GM19240 (cell line): ENCODE results near the gene UBASH3A.
"Not testable (repeated sequence)": the region's sequence is repeated elsewhere in the genome, so short reads cannot be mapped to it uniquely, and the experiment has no call there.

Source experiments
- DNase-seq: peaks from one replicate; pipeline ENCODE4 v3.0.0; 2011; ENCODE audit warnings: low spot score; ENCODE audit not compliant: insufficient read length

UBASH3A gene

DNA sequence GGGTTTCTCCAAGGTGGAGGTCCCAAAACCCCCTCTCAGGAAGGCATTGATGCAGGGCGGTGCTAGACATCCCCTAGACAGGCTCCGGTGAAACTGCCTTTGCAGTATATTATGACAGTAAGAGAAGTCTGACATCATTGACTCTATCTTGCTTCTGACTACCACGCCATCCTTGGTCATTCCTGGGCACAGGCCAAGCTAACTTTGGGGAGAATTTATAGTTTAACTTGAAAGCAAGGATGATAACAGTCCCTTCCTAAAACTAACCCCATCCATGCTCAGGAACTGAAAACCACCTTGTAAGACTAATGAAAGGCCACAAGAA lies 62.1 kb downstream of the UBASH3A start:
- DNase-seq, result no peak

DNA sequence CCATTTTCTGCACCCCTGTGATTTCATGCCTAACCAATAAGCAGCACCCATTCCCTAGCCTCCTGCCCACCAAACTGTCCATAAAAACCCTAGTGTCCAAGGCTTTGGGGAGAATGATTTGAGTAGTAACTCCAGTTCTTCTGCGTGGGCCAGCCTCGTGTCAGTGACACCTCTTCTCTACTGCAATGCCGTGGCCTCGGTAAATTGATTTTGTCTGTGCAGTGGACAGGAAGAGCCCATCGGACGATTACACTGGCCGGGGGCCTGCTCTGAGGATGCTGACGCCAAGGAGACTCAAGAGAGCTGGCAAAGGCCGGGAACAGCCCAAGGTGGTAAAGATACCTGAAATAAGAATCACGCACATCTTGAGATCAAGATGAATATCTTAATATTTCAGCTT lies 63.0 kb downstream of the UBASH3A start:
- no peak for DNase-seq

DNA sequence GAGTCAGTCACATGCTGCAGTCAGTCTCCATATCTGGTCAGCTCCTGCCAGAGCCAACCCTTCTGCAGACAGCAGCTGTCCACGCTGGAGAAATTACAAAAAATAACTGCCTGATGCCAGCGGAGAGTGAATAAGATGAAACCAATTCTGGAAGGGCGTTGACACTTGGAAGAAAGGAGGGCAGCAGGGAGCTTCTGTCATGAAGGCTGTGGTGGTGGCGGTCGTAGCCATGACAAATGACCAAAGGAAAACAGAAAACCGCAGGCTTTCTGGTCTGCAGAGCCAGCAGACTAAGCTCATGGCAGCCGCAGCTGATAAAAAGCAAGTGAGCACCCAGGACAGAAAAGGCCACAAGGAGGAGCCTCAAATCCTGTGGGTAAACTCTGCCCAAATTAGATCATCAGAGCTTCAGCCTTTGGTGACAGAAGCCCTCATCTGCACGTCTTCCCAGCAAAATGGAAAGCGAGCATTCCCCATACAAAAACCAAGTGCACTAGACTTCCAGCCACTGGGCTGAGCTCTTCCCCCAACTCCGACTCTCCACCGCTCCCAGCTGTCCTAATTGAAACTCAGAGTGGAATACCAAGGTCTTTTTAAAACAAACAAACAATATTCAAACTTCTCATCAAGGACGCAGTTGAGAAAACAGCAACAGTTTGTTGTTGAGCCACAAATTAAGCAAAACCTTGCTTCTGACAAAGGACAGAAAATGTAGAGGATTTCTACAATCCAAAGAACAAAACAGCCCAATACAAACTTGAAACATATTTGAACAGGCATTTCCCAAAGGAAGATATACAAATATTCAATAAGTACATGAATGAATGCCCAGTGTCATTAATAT lies 63.7 kb downstream of the UBASH3A start:
- no peak for DNase-seq

DNA sequence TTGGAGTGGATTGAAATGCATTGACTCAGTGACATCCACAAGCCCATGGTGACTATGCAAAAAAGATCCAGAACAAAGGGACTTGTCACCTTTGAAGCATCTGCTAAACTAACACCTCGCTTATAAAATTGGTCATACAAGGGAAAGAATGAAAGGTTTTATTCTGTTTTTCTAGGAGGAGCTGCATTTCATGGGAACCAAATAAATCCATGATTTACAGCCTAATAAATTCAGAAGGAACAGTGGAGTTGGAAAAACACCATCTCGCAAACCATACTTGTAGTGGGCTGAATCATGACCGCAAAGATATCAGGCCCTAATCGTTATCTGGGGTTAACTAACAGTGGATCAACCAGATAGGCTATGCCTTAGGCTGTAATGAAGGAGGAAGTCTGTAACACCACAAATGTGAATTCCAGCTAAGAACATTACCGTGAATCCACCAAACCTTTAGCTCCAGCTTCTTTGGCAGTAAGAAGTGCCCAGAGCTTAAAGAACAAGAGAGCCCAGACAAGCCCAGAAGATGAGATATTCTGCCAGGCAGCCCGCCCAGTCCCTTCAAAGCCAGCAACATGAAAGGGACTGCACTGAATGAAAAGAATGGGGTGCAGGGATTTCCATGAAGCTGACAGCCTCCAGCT lies 64.9 kb downstream of the UBASH3A start:
- no peak for DNase-seq

DNA sequence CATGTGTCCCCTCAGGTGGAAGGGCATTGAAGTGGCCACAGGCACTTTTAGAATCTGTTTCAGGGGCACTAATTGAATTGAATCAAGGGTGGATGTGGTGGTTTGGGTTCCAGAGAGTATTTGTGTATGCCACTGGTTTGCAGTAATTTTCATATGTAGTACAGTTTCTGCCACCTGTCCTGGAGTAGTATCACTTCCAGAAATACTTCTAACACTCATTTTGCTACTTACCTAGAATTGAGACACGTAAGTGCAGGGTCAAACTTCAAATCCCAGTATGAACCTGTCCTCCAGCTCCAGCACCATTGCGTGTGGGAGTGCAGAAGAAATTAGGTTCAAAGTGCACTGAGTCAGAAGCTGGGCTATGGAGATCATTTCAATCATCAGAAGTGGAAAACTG lies 65.6 kb downstream of the UBASH3A start:
- no peak for DNase-seq

DNA sequence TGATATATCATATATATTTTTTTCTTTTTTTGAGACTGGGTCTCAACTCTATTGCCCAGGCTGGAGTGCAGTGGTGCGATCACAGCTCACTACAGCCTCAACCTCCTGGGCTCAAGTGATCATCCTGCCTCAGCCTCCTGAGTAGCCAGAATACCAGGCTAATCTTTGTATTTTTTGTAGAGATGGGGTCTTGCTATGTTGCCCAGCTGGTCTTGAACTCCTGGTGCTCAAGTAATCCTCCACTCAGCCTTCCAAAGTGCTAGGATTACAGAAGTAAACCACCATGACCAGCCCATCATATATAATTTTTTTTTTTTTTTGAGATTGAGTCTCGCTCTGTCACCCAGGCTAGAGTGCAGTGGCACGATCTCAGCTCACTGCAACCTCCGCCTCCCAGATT lies 66.0 kb downstream of the UBASH3A start:
- not testable (repeated sequence) for DNase-seq

DNA sequence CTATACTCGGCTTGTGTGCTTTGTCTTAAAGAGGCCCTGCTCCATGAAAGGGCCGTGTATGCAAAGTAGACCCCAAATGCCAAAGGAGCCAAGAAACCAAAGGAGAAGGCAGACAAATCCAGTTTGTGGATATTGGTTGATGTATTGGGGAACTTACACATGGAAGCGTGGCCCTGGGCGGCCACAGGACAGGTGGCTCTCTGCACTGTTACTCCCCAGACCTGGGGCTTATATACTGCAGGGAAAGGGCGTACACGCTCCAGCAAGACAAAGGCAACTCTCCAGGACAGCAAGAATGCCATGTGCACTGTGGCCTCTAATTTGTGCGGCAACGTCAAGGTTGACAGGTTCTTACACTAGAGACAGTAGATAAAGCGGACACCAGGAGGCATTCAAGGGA lies 67.5 kb downstream of the UBASH3A start:
- no peak for DNase-seq

DNA sequence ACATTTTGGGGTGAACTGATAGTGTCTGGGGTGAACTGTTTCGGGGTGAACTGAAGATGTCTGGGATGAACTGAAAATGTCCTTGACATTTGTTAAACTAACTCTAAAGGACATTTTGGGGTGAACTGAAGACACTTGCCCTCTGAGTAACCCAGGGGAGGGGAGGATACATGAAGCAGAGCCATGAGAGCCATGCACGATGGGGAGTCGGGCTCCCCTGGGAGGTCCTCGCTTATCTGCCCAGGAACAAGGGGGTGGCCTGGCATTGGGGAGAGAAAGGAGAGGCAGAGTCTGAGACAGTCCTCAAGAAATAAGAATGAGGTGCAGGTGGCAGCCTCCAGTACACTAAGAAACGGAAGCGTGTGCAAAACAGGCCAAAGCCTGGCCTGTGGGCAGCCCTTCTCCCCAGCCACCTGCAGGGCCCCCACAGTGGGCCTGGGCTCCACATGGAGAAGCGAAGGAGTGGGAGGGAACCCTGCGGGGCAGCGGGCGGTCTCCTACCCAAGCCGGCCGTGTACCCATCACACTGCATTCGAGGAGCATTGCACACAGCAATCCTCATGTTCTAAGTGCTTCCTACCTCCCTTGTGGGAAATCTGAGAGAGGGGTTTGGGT lies 68.1 kb downstream of the UBASH3A start:
- no peak for DNase-seq

DNA sequence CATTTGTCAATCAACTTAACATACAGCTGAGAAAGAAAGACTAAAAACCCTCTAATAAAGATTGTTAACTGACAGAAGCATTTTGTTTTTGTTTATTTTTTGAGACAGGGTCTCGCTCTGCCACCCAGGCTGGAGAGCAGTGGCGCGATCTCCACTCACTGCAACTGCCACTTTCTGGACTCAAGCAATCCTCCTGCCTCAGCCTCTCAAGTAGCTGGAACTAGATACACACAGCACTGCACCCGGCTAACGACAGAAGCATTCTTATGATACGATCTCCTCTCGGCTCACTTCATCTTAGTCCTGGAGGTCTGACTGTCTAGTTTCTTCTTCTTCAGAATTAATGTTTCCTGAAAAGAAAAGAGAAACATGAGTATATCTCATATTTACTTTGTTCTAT lies 68.8 kb downstream of the UBASH3A start:
- no peak for DNase-seq

DNA sequence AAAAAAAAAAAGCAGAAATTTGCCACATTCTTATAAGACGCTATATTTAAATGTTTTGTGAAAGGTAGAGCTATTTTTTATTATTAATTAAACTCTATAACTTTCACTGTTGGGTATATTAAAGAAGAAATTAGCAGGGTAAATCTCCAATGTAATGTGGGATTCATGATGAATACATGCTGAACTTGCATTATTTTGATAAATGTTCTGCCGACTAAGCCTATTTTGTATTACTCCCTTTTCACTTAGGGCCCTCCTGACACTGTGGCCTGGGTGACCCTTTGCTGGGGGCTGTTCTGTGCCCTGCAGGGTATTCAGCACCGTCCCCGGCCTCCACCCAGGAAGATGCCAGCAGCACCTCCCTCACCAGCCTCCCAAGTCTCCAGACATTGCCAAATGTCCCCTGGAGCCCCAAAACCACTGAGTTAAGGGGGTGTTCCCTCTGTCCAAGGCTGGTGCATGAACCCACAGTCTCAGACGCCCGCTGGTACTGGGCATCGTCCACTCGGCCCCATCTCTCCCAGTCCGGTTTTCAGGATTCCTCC lies 69.9 kb downstream of the UBASH3A start:
- no peak for DNase-seq

DNA sequence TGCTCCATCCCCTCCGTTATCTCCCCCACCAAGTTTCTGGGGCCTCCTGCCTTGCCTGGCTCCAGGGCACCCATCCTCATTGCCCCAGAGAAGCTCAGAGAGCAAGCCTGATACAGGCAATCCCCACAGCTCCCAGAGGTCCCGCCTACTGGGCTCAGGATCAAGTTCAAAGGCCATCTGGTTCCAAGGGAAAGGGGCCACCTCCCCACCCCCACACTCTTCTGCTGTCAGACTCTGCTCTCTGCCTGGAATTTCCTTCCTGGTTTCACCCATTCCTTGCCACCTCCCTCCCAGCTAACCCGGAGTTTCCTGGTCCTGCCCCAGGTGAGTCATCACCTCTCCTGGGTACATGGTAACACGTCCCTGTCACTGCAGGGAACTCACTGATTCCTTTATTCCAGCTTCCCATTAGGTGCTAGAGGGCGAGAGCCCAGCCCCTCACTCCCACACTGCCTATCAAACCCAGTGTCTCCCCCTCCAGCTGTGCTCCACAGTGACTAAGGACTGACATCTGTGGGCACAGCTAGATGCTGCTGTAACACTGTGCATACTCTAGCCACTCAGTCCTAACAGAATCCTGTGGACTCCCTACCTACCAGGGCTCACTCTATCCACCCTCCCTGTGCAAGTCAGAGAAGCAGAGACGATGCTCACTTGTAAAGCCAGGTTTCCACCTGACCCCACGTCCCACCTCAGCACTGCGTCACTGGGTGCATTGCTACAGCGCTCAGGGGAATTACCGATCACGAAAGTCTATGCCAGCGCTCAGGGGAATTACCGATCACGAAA lies 70.5 kb downstream of the UBASH3A start:
- no peak for DNase-seq

DNA sequence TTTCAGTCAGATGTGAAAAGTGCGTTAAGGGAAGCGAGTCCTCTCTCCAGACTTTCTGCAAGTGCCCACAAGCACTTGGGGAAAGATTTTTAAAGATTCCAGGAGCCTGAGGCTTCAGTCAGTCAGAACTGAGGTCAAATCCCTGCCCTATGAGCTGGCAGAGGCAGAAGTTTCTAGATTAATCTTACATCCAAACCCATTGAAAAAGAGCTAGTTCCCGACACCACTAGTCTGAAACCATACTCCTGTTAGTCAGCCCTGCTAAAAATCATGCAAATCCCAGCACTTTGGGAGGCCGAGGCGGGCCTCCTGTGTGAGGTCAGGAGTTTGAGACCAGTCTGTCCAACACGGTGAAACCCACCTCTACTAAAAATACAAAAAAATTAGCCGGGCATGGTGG lies 71.3 kb downstream of the UBASH3A start:
- DNase-seq, result no peak

DNA sequence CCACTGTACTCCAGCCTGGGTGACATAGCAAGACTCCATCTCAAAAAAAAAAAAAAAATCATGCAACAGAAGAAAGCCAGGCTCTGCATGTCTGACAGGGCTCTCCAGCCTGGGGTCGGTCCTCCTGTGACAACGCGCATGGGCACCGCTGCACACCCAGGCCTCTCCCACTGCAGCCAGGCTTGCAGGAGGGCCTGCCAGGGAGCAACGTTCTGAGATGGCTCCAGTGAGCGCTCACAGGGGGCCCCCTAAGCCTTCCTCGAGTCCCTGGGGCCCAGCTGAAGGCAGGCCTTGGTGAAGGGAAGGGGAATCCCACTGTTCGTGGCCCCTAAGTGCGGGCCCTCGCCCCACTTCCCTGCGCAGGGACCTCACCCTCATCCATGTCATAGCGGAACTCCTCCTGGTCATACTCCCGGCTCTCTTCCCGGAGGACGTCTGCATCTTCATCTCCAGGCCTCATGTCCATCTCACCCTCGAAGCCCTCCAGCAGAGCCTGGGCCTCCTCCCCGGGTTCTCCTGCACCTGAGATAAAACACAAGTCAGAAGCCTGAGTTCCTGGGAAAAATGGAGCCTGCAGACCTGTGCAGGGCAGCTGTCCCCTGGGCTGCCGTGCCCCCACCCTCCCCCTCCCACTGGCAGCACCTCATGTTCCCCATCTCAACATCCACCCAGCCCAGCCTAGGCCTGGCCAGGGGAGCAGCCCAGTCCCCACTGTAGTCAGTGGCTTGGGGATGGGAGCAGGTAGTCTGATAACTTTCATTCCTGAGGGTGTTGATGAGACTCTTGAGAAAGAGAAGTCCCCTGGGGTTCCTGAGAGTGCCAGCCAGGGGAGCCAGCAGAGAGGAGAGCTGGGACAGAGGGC lies 72.1 kb downstream of the UBASH3A start:
- no peak for DNase-seq

DNA sequence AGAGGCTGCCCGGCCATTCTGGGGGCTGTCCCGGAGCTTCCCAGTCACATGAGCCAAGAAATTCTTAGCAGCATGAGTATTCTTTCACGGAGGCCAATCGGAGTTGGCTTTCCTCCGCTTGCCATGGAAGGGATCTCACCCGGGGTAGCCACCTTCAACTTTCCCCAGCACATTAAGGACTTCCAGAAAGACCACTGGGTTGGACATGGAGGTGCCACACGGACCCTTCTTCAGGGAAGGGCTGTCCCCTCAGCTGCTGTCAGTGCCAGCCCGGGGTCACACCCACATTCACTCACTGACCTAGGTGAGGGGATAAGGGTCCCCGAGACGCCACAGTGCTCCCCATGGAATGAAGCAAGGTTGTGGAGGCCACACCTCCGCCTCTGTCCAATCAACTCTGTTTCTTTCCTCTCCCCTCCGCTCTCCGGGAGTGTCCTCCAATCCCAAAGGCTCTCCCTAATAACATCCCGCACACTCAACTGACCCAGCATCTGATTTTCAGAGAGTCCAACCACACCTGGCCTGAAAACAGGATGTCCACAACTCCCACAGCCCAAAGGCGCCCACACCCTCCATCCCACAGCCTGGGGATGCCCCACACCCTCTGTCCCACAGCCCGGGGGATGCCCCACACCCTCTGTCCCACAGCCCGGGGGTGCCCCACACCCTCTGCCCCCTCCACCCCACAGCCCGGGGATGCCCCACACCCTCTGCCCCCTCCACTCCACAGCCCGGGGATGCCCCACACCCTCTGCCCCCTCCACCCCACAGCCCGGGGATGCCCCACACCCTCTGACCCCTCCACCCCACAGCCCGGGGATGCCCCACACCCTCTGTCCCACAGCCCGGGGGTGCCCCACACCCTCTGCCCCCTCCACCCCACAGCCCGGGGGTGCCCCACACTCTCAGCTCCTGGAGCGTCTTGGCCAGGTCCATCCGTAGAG lies 73.0 kb downstream of the UBASH3A start:
- no peak for DNase-seq

DNA sequence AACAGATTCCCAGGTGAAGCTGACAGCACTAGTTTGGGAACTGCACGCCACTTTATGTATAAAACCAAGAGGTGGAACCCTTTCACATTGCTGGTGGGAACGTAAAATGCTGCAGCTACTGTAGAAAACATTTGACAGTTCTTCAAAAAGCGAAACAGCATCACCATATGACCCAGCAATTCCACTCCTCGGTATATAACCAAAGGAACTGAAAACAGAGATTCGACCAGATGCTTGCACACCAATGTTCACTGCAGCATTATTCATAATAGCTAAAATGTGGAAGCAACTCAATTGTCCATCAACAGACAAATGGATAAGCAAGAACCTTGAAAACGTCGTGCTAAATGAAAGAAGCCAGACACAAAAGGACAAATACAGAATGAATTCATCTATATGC lies 74.8 kb downstream of the UBASH3A start:
- DNase-seq, result no peak

DNA sequence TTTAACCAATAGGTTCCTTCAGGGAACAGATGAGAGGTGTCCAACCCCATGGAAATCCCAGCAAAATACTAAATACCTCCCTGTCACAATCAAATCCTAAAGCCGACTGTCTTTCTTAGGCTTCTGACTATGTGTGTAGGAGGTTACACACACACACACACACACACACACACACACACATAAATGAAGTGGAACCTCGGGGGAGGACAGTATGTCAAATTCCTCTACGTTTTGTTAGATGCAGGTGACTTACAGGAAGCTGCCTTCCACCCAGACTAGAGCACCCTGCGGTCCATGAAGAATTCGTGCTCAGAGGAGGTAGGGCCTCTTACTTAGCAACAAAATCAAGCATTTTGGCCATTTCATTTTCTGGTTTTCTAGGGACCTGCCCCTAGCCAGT lies 75.9 kb downstream of the UBASH3A start:
- no peak for DNase-seq

DNA sequence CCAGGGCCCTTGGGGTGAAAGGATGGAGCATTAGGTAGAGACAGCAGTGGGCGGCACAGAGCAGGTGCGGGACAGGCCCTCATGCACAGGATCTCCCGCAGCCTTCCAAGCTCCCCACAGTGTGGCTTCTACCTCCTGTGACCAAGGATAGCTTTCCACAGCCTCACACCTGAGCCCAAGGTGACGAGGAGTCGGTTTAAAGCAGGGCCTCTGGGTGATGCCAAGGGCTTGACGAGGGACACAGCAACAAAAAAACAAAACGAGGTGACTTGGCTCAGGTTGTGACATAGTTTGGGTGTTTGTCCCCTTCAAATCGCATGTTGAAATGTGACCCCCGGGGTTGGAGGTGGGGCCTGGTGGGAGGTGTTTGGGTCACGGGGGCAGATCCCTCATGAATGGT lies 77.0 kb downstream of the UBASH3A start:
- DNase-seq, result no peak

DNA sequence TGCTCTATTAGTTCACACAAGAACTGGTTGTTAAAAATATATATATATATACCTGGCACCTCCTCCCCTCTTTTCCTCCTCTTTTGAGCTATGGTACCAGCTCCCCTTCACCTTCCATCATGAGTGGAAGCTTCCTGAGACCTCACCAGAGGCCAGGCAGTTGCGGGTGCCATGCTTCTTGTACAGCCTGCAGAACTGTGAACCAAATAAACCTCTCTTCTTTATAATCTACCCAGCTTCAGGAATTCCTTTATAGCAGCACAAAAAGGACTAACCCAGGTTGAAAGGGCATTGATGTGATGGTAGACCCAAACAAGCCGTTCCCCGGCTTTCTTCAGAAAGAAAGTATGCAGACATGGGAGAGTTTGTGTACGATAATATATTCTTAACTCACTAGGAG lies 77.5 kb downstream of the UBASH3A start:
- no peak for DNase-seq

DNA sequence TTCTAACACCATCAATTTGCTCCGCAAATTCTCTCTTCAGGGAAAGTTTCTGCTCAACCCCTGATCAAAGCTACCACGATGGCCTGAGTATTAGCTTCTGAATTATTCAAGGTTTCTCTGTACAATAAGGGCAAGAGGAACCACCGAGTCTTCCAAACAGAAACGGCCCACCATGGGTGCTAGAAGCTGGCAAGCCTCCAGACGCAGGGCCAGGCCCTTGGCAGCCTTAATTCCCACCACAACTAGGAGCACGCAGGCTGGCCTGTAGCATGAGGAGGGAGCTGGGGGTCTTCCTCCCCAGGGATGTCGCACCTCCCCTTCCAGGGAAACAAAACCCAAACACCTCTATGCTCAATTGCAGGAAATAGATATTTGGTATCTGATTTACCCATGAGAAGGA lies 81.3 kb downstream of the UBASH3A start:
- no peak for DNase-seq

DNA sequence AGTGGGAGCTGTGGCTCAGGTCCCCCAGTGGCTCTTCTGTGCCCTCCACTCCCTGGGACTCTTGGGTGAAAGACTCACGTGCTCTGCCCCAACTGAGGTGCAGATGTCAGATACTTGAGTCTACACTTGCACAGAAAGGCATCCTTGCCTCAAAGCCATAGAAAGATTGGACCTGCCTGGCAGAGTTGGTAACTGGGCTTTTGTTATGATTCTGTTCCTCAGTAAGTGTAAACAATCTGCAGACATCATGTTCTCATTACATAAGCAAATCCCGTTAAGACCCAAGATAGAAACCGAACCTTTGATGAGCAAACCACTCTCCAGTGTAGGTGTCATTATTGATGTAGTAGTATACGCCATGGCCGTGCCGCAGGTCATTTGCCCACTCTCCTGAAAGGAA lies 82.4 kb downstream of the UBASH3A start:
- no peak for DNase-seq
